ENCODE measurements around the gene RNF213.

RNF213 gene

GRCh38 chr17:80438806-80439205 lies 178.2 kb downstream of the RNF213 start:
- Histone ChIP-seq H3K4me3 (replicated peaks; ENCODE audit: low read depth, low read length) (no peak overlapping the region), H3K27me3 (replicated peaks; ENCODE audit: control insufficient read depth, insufficient read depth, low read length) (peaks cover 2% of the 10 kb centered on the region; the same call in 1 of the 2 replicates), H3K36me3 (ENCODE audit: control insufficient read depth, insufficient read depth, low read length) (no peaks in the 10 kb centered on the region)
- TF ChIP-seq, protein P1, sequence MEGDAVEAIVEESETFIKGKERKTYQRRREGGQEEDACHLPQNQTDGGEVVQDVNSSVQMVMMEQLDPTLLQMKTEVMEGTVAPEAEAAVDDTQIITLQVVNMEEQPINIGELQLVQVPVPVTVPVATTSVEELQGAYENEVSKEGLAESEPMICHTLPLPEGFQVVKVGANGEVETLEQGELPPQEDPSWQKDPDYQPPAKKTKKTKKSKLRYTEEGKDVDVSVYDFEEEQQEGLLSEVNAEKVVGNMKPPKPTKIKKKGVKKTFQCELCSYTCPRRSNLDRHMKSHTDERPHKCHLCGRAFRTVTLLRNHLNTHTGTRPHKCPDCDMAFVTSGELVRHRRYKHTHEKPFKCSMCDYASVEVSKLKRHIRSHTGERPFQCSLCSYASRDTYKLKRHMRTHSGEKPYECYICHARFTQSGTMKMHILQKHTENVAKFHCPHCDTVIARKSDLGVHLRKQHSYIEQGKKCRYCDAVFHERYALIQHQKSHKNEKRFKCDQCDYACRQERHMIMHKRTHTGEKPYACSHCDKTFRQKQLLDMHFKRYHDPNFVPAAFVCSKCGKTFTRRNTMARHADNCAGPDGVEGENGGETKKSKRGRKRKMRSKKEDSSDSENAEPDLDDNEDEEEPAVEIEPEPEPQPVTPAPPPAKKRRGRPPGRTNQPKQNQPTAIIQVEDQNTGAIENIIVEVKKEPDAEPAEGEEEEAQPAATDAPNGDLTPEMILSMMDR (IDR thresholded peaks at IDR 0.05; ENCODE audit: insufficient read depth, low read length, poor library complexity, severe bottlenecking): no peak
- no peak for DNase-seq (ENCODE audit: extremely low read depth, insufficient read length)

- TF ChIP-seq, protein P1 (IDR thresholded peaks at IDR 0.05; ENCODE audit: insufficient read depth, low read length, poor library complexity, severe bottlenecking): no peak
- peaks cover 2% of the 10 kb centered on the region; the same call in 1 of the 2 replicates for H3K27me3 ChIP-seq (replicated peaks; ENCODE audit: control insufficient read depth, insufficient read depth, low read length)
- no peaks in the 10 kb centered on the region for H3K36me3 ChIP-seq (ENCODE audit: control insufficient read depth, insufficient read depth, low read length)
- DNase-seq (ENCODE audit: extremely low read depth, insufficient read length): no peak
- H3K4me3 ChIP-seq (replicated peaks; ENCODE audit: low read depth, low read length): no peak overlapping the region
These were observed 178.8 kb downstream of the RNF213 start for GRCh38 chr17:80439499-80439898.

DNA sequence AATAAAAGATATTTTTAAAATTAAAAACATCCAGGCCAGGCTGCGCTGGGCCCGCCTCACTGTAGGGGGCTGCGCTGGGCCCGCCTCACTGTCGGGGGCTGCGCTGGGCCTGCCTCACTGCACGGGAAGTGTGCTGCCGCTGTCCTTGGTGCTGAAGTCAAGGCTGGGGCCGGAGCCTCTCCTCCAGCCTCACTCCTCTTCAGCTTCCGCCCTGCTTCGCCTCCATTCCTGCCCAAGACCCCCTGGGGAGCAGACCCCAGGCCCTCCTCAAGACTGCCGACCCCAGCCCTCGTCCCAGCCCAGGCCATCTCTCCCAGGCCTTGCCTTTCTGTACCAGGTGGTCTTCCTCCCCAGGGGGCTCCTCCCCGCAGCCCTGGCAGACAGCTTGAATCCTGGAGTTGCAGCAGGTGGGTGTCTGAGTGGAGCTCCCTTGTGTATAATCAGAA lies 180.5 kb downstream of the RNF213 start:
- H3K27me3 ChIP-seq (replicated peaks; ENCODE audit: control insufficient read depth, insufficient read depth, low read length): peaks cover 2% of the 10 kb centered on the region; the same call in 1 of the 2 replicates
- no peaks in the 10 kb centered on the region for H3K36me3 ChIP-seq (ENCODE audit: control insufficient read depth, insufficient read depth, low read length)
- TF ChIP-seq, protein P1 (IDR thresholded peaks at IDR 0.05; ENCODE audit: insufficient read depth, low read length, poor library complexity, severe bottlenecking): no peak
- no peak for DNase-seq (ENCODE audit: extremely low read depth, insufficient read length)
- H3K4me3 ChIP-seq (replicated peaks; ENCODE audit: low read depth, low read length): no peak overlapping the region

GRCh38 chr17:80441598-80442322 lies 181.1 kb downstream of the RNF213 start:
- H3K36me3 ChIP-seq (ENCODE audit: control insufficient read depth, insufficient read depth, low read length): no peaks in the 10 kb centered on the region
- TF ChIP-seq, protein P1 (IDR thresholded peaks at IDR 0.05; ENCODE audit: insufficient read depth, low read length, poor library complexity, severe bottlenecking): no peak
- H3K27me3 ChIP-seq (replicated peaks; ENCODE audit: control insufficient read depth, insufficient read depth, low read length): peaks cover 2% of the 10 kb centered on the region; the same call in 1 of the 2 replicates
- H3K4me3 ChIP-seq (replicated peaks; ENCODE audit: low read depth, low read length): no peak overlapping the region
- no peak for DNase-seq (ENCODE audit: extremely low read depth, insufficient read length)

DNA sequence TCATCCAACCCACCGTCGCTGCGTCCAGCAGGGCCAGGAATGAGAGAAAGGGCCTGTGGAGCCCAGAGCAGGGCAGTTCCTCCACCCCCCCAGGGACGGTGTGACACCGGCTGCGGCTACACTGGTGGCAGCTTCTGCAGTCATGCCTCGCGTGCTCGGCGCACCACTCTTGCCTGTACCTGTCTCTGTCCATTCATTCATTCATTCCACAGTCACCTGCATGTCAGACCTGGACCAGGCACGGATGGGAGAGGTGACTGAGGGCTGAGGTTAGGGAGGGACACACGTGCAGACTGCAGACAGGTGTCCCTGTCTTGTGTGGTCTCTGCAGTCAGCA lies 181.6 kb downstream of the RNF213 start:
- TF ChIP-seq, protein P1 (IDR thresholded peaks at IDR 0.05; ENCODE audit: insufficient read depth, low read length, poor library complexity, severe bottlenecking): no peak
- Histone ChIP-seq H3K4me3 (replicated peaks; ENCODE audit: low read depth, low read length) (no peak overlapping the region), H3K27me3 (replicated peaks; ENCODE audit: control insufficient read depth, insufficient read depth, low read length) (peaks cover 1% of the 10 kb centered on the region; the same call in 1 of the 2 replicates), H3K36me3 (ENCODE audit: control insufficient read depth, insufficient read depth, low read length) (no peaks in the 10 kb centered on the region)
- no peak for DNase-seq (ENCODE audit: extremely low read depth, insufficient read length)
